ENCODE measurements around the gene STXBP2.

STXBP2 gene

GRCh38 chr19:7644550-7644877 lies 7.6 kb downstream of the STXBP2 start:
- no peaks in the 10 kb centered on the region for H3K27me3 ChIP-seq (ENCODE audit: insufficient read depth, low read depth)
- H3K79me2 ChIP-seq (ENCODE audit: insufficient read depth, low read depth) = no peaks in the 10 kb centered on the region
- no peaks in the 10 kb centered on the region for H4K20me1 ChIP-seq (ENCODE audit: insufficient read depth)
- no peak overlapping the region for H3K27ac ChIP-seq
- no peak overlapping the region for H3K4me2 ChIP-seq
- no peaks in the 10 kb centered on the region for H3K4me1 ChIP-seq (ENCODE audit: low read depth, poor library complexity, severe bottlenecking)
- no peaks in the 10 kb centered on the region for H3K36me3 ChIP-seq (ENCODE audit: insufficient read depth)
- H2AFZ ChIP-seq (ENCODE audit: low read depth) = no peak overlapping the region
- TF ChIP-seq CTCF (conservative IDR thresholded peaks at IDR 0.05; ENCODE audit: low read depth, low read length) = no peak
- H3K9ac ChIP-seq = no peak overlapping the region
- no peak overlapping the region for H3K4me3 ChIP-seq (IDR thresholded peaks at IDR 0.05; ENCODE audit: insufficient read depth, low read depth, low read length)

GRCh38 chr19:7645163-7645562 lies 8.3 kb downstream of the STXBP2 start:
- H3K4me2 ChIP-seq = no peak overlapping the region
- no peaks in the 10 kb centered on the region for H3K27me3 ChIP-seq (ENCODE audit: insufficient read depth, low read depth)
- no peaks in the 10 kb centered on the region for H3K36me3 ChIP-seq (ENCODE audit: insufficient read depth)
- H3K4me3 ChIP-seq (IDR thresholded peaks at IDR 0.05; ENCODE audit: insufficient read depth, low read depth, low read length) = no peak overlapping the region
- no peaks in the 10 kb centered on the region for H3K79me2 ChIP-seq (ENCODE audit: insufficient read depth, low read depth)
- H3K4me1 ChIP-seq (ENCODE audit: low read depth, poor library complexity, severe bottlenecking) = no peaks in the 10 kb centered on the region
- H3K9ac ChIP-seq = no peak overlapping the region
- H4K20me1 ChIP-seq (ENCODE audit: insufficient read depth) = no peaks in the 10 kb centered on the region
- no peak overlapping the region for H3K27ac ChIP-seq
- TF ChIP-seq CTCF (conservative IDR thresholded peaks at IDR 0.05; ENCODE audit: low read depth, low read length) = no peak
- no peak overlapping the region for H2AFZ ChIP-seq (ENCODE audit: low read depth)

- no peaks in the 10 kb centered on the region for H4K20me1 ChIP-seq (ENCODE audit: insufficient read depth)
- peaks cover under 1% of the 10 kb centered on the region; the same call in 1 of the 2 replicates for H3K27me3 ChIP-seq (ENCODE audit: insufficient read depth, low read depth)
- no peaks in the 10 kb centered on the region for H3K79me2 ChIP-seq (ENCODE audit: insufficient read depth, low read depth)
- no peak overlapping the region for H3K9ac ChIP-seq
- no peak overlapping the region for H3K27ac ChIP-seq
- no peaks in the 10 kb centered on the region for H3K36me3 ChIP-seq (ENCODE audit: insufficient read depth)
- no peaks in the 10 kb centered on the region for H3K4me1 ChIP-seq (ENCODE audit: low read depth, poor library complexity, severe bottlenecking)
- H3K4me2 ChIP-seq = no peak overlapping the region
- H3K4me3 ChIP-seq (IDR thresholded peaks at IDR 0.05; ENCODE audit: insufficient read depth, low read depth, low read length) = no peak overlapping the region
- TF ChIP-seq CTCF (conservative IDR thresholded peaks at IDR 0.05; ENCODE audit: low read depth, low read length) = no peak
- no peak overlapping the region for H2AFZ ChIP-seq (ENCODE audit: low read depth)
Observed at GRCh38 chr19:7645656-7646425, 8.9 kb downstream of the STXBP2 start.

- Histone ChIP-seq H3K9ac (no peak overlapping the region), H3K36me3 (ENCODE audit: insufficient read depth) (no peaks in the 10 kb centered on the region), H3K27me3 (ENCODE audit: insufficient read depth, low read depth) (peaks cover 2% of the 10 kb centered on the region; the same call in 1 of the 2 replicates), H3K4me2 (no peak overlapping the region), H3K27ac (no peak overlapping the region), H3K79me2 (ENCODE audit: insufficient read depth, low read depth) (no peaks in the 10 kb centered on the region), H2AFZ (ENCODE audit: low read depth) (no peak overlapping the region), H3K4me3 (IDR thresholded peaks at IDR 0.05; ENCODE audit: insufficient read depth, low read depth, low read length) (no peak overlapping the region), H3K4me1 (ENCODE audit: low read depth, poor library complexity, severe bottlenecking) (no peaks in the 10 kb centered on the region), H4K20me1 (ENCODE audit: insufficient read depth) (no peaks in the 10 kb centered on the region)
- no peak for TF ChIP-seq CTCF (conservative IDR thresholded peaks at IDR 0.05; ENCODE audit: low read depth, low read length)
Observed at GRCh38 chr19:7646426-7646700, 9.5 kb downstream of the STXBP2 start.

All from KMS-11 (cell line).